GM21447 (cell line): Measurements from ENCODE around the gene NPTXR.
"Not testable (repeated sequence)": the region's sequence is repeated elsewhere in the genome, so short reads cannot be mapped to it uniquely, and the experiment has no call there.

Experiments
- ATAC-seq: cut with Tn5 transposase; IDR thresholded peaks from one replicate; pipeline ENCODE4 v1.9.1; 2021; ENCODE audit not compliant: unreplicated experiment

Gene NPTXR

DNA sequence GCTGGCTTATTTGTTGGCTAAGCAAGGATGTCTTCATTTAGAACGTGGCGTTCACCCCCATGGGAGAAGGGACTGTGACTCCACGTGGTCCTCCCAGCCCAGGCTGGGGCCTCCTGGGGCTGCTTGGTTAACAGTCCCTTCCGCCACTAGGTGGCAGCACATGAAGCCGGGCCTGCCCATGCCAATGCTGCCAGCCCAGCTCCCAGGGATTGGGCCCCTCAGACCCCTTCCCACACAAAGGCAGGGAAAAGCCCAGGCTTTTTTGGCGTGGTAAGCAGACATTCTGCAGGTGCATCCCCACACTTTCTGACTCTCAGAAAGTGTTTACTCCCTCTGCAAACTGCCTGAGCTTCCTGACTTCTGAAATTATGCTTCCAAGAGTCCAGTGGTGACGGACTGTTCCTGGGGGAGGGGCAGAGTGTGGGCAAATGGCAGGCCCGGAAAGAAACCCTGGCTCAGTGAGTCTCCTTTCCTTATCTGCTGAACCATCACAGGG is 25.1 kb upstream of the NPTXR start:
- ATAC-seq: no peak

GRCh38 chr22:38868286-38868721 is 24.5 kb upstream of the NPTXR start:
- no peak for ATAC-seq

DNA sequence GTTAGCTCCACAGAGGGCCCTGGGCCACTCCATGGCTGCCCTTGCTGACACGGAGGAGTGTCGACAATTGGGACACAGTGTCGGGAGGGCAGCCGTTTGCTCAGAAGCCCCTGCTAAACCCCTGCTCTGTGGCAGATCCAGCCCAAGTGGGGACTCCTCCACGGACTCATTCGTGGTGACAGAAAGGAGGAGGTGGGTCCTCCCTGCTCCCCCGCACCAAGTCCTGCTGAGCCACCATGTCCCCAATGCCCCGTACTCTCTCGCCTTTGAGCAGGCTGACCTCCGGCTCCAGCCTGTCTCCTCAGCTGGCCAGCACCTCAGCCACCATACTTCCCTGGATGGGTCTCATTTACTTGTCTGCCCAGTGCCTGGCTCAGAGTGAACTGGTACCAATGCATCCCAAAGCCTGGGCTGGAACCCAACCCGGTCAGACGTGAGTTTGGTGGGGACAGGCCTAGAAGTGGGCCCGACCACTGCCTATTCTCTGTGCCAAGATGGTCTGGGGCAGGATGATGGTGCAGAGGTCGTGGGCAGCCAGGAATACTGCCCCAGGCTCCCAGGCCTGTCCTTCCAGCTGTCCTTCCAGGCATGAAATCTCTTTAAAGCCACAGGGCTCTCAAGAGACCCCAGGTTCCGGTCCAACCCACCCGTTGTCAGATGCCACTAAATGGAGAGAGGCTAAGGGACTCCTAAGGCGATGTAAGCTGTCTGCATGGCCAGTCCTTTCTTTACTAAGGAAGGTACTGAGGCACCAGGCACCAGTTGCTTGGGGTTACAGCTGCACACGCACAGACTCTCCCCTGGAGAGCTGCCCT is 23.9 kb upstream of the NPTXR start:
- no peak for ATAC-seq

DNA sequence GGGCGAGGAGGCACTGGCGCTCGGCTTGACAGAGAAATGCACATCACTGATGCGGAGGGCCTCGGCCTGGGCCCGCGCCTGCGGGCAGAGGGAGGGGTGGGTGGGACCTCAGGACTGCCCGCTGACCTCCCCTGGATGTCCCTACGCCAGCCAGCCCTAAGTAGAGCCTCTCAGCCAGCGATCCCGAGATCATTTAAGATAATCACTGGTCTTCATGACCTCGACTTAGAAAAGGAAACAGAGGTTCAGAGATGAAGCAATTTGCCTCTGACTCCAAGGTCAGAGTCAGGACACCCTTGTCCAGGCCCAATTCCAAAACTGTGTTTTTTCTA is 23.3 kb upstream of the NPTXR start:
- ATAC-seq: no peak

DNA sequence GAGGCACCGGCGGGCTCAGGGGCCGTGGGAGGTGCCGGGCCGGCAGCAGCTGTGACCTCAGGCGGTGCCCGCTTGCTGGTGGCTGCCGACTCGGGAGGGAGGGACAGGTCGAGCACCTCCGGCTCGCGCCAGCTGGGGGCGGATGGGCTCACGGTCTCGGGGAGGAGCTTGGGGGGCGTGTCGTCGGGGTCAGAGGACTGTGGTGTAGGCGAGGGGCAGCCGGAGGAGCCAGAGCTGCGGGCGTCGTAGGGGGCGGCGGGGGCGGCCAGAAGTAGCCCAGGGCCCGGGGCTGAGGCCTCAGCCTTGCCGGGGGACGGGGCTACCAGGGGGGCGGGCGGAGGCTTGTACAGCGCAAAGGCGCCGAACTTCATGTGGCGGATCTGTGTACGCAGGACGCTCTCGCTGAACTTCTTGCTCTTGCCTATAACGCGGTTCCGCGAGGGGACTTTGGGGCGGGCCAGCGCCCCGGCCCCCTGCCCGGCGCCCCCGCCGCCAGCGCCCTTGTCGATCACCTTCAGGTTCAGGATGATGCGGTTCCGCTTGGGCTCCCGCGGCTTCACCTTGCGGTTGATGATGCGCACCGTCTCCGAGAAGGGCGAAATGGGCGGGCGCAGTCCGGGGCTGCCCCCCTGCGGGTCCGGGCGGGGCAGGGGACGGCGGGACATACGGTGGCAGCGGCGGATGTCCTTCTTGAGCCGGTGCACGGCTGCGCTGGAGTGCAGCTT is 22.7 kb upstream of the NPTXR start:
- no peak for ATAC-seq

DNA sequence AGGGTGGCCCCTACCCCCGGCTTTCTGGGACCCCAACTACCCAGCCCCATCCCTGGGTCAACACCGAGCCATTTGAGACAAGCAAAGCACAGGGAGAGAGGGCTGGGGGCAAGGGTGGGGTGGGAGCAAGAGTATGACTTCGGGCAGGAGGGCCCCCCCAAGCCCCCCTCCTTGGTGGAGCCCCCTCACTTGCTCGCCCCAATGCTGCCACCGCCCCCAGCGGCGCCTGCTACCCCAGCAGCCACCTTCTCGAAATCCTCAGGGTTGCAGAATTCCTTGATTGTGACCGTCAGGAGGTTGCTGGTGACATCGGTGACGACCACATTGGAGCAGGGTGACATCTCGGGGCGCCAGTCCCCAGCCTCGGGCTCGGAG is 22.2 kb upstream of the NPTXR start:
- no peak for ATAC-seq

GRCh38 chr22:38865201-38866023 is 21.6 kb upstream of the NPTXR start:
- no peak for ATAC-seq

DNA sequence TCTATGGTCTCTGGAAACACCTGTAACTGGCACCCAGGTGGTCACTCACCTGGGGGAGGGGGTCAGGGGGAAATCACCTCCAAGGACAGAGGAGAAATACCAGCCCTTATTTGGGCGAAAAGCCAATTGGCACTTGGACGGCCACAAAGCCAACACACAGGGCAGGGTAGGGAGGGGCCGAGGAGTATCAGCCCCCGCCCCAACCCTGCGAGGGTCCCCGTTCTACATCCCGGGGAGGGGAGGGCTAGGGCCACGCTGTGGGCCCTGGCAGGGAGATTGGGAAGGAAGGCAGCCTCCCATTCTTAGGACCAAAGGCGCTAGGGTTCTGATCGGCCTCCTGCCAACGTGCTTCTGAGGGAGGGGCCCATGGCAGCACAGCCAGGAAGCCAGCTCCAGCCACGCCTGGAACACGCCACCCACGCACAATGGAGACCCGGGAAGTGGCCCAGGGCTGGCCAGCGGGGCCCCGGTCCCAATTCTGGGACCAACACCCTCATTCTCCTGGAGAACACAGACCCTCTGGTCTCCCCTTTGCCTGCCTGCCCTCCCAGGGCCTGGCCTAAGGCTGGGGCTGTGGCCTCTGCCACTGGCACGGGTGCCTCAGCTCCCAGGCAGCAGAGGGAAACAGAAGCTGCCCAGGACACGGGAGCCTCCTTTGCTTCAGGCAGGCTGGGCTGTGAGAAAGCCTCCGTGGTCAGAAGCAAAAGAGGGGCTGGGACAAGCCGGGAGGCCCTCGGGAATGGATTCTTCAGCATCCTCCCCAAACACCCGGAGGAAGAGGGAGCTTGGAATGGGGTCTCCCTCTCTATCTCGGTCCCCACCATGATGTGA is 20.7 kb upstream of the NPTXR start:
- no peak for ATAC-seq

- ATAC-seq: no peak
Measured at GRCh38 chr22:38863531-38864131, 19.8 kb upstream of the NPTXR start.

GRCh38 chr22:38862375-38863329 is 18.8 kb upstream of the NPTXR start:
- ATAC-seq: no peak

GRCh38 chr22:38861927-38862326 is 18.1 kb upstream of the NPTXR start:
- ATAC-seq: no peak

- ATAC-seq: no peak
Measured at GRCh38 chr22:38861170-38861876, 17.5 kb upstream of the NPTXR start.

- ATAC-seq: no peak
Measured at GRCh38 chr22:38860283-38861169, 16.7 kb upstream of the NPTXR start.

- ATAC-seq: no peak
Measured at GRCh38 chr22:38859581-38860282, 15.9 kb upstream of the NPTXR start.

GRCh38 chr22:38858492-38858891 is 14.7 kb upstream of the NPTXR start:
- no peak for ATAC-seq

GRCh38 chr22:38854476-38854875 is 10.6 kb upstream of the NPTXR start:
- not testable (repeated sequence) for ATAC-seq

DNA sequence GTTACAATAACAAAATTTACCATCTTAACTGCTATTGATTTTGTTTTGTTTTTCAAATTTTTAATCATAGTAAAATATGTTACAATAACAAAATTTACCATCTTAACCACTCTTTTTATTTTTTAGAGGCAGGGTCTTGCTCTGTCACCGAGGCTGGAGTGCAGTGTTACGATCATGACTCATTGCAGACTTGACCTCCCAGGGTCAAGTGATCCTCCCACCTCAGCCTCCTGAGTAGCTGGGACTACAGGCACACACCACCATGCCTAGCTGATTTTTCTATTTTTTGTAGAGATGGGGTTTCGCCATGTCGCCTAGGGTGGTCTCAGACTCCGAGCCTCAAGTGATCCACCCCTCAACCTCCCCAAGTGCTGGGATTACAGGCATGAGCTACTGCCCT is 10.1 kb upstream of the NPTXR start:
- ATAC-seq: not testable (repeated sequence)
